ENCODE data around the gene GPR65. TPM values are rescaled to one million over a fixed set of nuclear protein-coding genes. Genes with fewer than 3 reads are reported as not detected.

GPR65 gene
- total and polyA plus RNA-seq, 9 of the 15 experiments (the other 6 are each of a cell fraction or from before 2014, with no cell fraction given) = 0.03 to 0.11 (median 0.04) TPM; not detected in 6

GRCh38 chr14:87971010-87971409 lies 33.9 kb upstream of the GPR65 start:
- Histone ChIP-seq H3K36me3 (ENCODE audit: control insufficient read depth, insufficient read depth, low read length) (peaks cover 5% of the 10 kb centered on the region; the same call in 1 of the 3 replicates), H3K9ac (ENCODE audit: insufficient read depth in 1 of 2, low read depth in 2 of 2, low read length in 2 of 2) (no peak overlapping the region), H3K9me1 (ENCODE audit: control insufficient read depth, insufficient read depth, low read length) (no peaks in the 10 kb centered on the region), H3K4me1 (replicated peaks in 1 of 2; ENCODE audit: control insufficient read depth in 2 of 2, insufficient read depth in 2 of 2, low read length in 2 of 2) (no peaks in the 10 kb centered on the region; a peak in 1 of 5 replicates), H3K27me3 (ENCODE audit: control insufficient read depth in 2 of 2, insufficient read depth in 2 of 2, low read length in 2 of 2) (no peaks in the 10 kb centered on the region), H4K20me1 (replicated peaks; ENCODE audit: control insufficient read depth, insufficient read depth, low read length) (no peaks in the 10 kb centered on the region), H3K4me3 (no peak overlapping the region), H3K4me2 (ENCODE audit: insufficient read depth, low read length) (no peak overlapping the region), H3K27ac (ENCODE audit: extremely low read depth, low read depth, low read length) (no peak overlapping the region), H3K79me2 (ENCODE audit: control insufficient read depth, insufficient read depth, low read length) (no peaks in the 10 kb centered on the region), H3K9me3 (replicated peaks; ENCODE audit: control insufficient read depth, insufficient read depth, low read depth, low read length) (no peaks in the 10 kb centered on the region), H2AFZ (ENCODE audit: low read depth, low read length) (no peak overlapping the region)
- DNase-seq (ENCODE audit: extremely low read depth in 1 of 4, low spot score in 3 of 4) (no peak), ATAC-seq (no peak), FAIRE-seq (no peak)
- BruUV-seq (replicated peaks) = no TSS peak
- CTCF ChIA-PET (ENCODE audit: low intra/inter-chr PET ratio) = interaction anchor here (0.7 kb wide), 1 partner anchor 141 kb away, joined by 7 read pairs; no protein-coding TSS in a partner anchor
- in situ Hi-C loops (cut with MboI) = no loop called here
- intact Hi-C loops (cut with micrococcal nuclease) = no loop called here
- POLR2A ChIA-PET = interaction anchor here (0.7 kb wide), 1 partner anchor 1295 kb away, joined by 3 read pairs; no protein-coding TSS in a partner anchor
- WGBS (ENCODE audit: insufficient coverage, low coverage, missing lambda C conversion rate) = 47% methylated on average over 2 of the region's 2 CpGs
- TF ChIP-seq MTA2 (IDR thresholded peaks at IDR 0.05; ENCODE audit: low read depth) (no peak), ZNF551 (CRISPR knock-in tag; IDR thresholded peaks at IDR 0.05) (no peak), ZNF280A (IDR thresholded peaks at IDR 0.05; ENCODE audit: low read depth, partially characterized antibody) (no peak)

- in situ Hi-C loops (cut with MboI) (loop anchor here (25.0 kb wide), 1 partner anchor 587 kb away; the partner anchor contains the start of genes PTPN21 and ZC3H14), intact Hi-C loops (cut with micrococcal nuclease) (no loop called here)
- Histone ChIP-seq H3K27ac (ENCODE audit: extremely low read depth, low read depth, low read length) (no peak overlapping the region), H3K9me3 (replicated peaks; ENCODE audit: control insufficient read depth, insufficient read depth, low read depth, low read length) (no peaks in the 10 kb centered on the region), H3K9ac (ENCODE audit: insufficient read depth in 1 of 2, low read depth in 2 of 2, low read length in 2 of 2) (no peak overlapping the region), H3K4me2 (ENCODE audit: insufficient read depth, low read length) (no peak overlapping the region), H3K9me1 (ENCODE audit: control insufficient read depth, insufficient read depth, low read length) (no peaks in the 10 kb centered on the region), H3K4me3 (no peak overlapping the region), H3K36me3 (ENCODE audit: control insufficient read depth, insufficient read depth, low read length) (no peaks in the 10 kb centered on the region), H3K27me3 (ENCODE audit: control insufficient read depth in 2 of 2, insufficient read depth in 2 of 2, low read length in 2 of 2) (no peaks in the 10 kb centered on the region), H4K20me1 (replicated peaks; ENCODE audit: control insufficient read depth, insufficient read depth, low read length) (no peaks in the 10 kb centered on the region), H3K79me2 (ENCODE audit: control insufficient read depth, insufficient read depth, low read length) (no peaks in the 10 kb centered on the region), H3K4me1 (replicated peaks in 1 of 2; ENCODE audit: control insufficient read depth in 2 of 2, insufficient read depth in 2 of 2, low read length in 2 of 2) (no peaks in the 10 kb centered on the region; a peak in 1 of 5 replicates), H2AFZ (ENCODE audit: low read depth, low read length) (no peak overlapping the region)
- ChIA-PET CTCF (ENCODE audit: low intra/inter-chr PET ratio) (no interaction called here), POLR2A (no interaction called here)
- DNase-seq (ENCODE audit: extremely low read depth in 1 of 4, low spot score in 3 of 4) (no peak), ATAC-seq (no peak), FAIRE-seq (no peak)
- BruUV-seq (replicated peaks) = no TSS peak
- TF ChIP-seq ZNF695 (CRISPR knock-in tag; IDR thresholded peaks at IDR 0.05) (no peak), RNF219 (CRISPR knock-in tag; IDR thresholded peaks at IDR 0.05) (no peak), CREB3 (tag; conservative IDR thresholded peaks at IDR 0.05; ENCODE audit: low read depth) (no peak), CEBPG (CRISPR knock-in tag; IDR thresholded peaks at IDR 0.05) (no peak), CEBPG (tag; conservative IDR thresholded peaks at IDR 0.05 in 1 of 2, IDR thresholded peaks at IDR 0.05 in 1 of 2) (no peak), CHD1 (IDR thresholded peaks at IDR 0.05; ENCODE audit: low read length) (no peak), ARID1B (IDR thresholded peaks at IDR 0.05) (no peak), DMBX1 (CRISPR knock-in tag; IDR thresholded peaks at IDR 0.05; ENCODE audit: borderline replicate concordance) (no peak), SPI1 (IDR thresholded peaks at IDR 0.05; ENCODE audit: borderline replicate concordance, low read depth, low read length) (no peak)
Measured at GRCh38 chr14:87975636-87976035, 29.3 kb upstream of the GPR65 start.

Measured in K562 (cell line).